Ureter (tissue), 1 donor: ENCODE data around the gene LIN9. TPM values are rescaled to one million over a fixed set of nuclear protein-coding genes. Genes with fewer than 3 reads are reported as not detected.
"Not testable (repeated sequence)": the region's sequence is repeated elsewhere in the genome, so short reads cannot be mapped to it uniquely, and the experiment has no call there.

ENCODE experiments used
- DNase-seq: peaks from one replicate; pipeline ENCODE4 v3.0.0-alpha.2; 2020; ENCODE audit warnings: low spot score
- total RNA-seq: library from RNA; stranded (reverse); gene quantifications from one replicate; pipeline ENCODE4 v1.2.4, GENCODE V29; 2023
- donor health status: DM: yes; HTN: yes; CAD: no.

LIN9 gene
- total RNA-seq, 1 donor from 2014 or later, result 2.7 TPM

DNA sequence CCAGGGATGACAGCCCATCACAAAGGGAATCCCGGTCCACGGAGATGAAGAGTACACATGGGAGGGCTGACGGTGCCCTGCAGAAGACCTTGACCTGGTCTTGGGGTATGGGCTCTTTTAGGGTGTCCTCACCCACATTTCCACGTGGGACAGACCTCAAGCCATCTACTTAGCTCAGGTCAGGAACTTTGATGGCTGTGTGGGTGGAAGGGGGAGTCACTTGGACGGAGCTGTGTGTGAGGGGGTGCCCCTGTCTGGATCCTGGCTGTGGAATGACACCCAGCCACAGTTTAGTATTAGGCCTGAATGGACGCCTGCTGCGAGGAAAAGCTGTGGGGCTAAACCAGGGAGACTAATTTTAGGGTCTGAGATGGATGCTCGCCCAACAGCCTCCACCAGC, 96.4 kb downstream of the LIN9 start:
- DNase-seq, result no peak

DNA sequence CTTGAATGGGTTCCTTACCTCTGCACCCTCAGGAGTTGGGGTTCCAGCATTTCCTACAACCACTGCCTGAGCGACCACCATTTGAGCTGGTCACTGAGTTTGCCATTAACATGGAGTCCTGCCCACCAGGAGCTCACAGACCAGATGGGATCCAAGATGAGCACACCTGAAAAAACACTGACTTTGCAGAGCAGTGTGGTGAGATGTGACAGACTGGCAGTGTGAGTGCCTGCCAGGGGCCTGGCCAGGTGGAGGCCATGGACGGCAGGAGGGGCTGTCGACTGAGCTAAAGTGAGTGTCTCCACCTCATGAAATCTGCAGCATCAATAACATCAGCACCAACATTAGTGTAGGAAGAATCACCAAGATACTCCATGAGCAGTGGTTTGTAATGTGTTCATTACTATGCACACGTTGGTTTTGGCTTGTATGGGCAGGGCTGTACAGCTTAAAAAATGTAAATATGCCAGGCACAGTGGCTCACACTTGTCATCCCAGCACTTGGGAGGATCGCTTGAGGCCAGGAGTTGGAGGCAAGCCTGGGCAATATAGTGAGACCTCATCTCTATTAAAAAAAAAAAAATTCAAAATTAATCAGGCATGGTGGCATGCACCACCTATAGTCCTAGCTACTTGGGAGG, 97.7 kb downstream of the LIN9 start:
- DNase-seq, result no peak

- no peak for DNase-seq
Observed at GRCh38 chr1:226210571-226211176, 98.3 kb downstream of the LIN9 start.

GRCh38 chr1:226209307-226210059, 99.5 kb downstream of the LIN9 start:
- no peak for DNase-seq

DNA sequence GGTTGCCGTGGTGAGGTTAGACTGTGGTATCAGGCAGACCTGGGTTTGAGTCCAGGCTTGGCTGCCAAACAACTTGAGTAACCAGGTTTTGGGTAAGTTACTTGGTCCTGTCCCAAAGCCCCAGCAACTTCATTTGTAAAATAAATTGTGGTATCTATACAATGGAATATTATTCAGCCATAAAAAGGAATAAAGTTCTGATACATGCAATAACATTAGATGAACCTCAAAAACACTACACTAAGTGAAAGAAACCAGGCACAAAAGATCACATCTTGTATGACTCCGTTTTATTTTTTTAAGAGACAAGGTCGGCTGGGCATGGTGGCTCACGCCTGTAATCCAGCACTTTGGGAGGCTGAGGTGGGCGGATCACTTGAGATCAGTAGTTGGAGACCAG, 101.9 kb downstream of the LIN9 start:
- no peak for DNase-seq

DNA sequence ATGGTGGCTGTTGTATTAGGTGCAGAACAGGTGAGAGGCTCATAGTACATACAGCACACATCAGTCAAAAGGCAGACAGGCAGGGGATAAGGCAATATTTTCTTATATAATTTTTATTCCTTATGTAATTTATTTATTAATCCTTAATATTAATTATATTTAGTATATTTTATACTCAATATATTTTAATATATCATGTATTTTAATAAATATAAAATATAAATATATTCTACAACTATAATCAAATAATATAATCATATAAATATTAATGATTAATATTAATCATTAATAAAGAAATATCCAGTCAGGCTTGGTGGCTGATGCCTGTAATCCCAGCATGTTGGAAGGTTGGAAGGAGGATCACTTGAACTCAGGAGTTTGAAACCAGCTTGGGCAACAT, 104.8 kb downstream of the LIN9 start:
- DNase-seq, result no peak

- DNase-seq, result no peak
Observed at GRCh38 chr1:226203655-226204054, 105.3 kb downstream of the LIN9 start.

GRCh38 chr1:226203240-226203639, 105.7 kb downstream of the LIN9 start:
- DNase-seq, result no peak

DNA sequence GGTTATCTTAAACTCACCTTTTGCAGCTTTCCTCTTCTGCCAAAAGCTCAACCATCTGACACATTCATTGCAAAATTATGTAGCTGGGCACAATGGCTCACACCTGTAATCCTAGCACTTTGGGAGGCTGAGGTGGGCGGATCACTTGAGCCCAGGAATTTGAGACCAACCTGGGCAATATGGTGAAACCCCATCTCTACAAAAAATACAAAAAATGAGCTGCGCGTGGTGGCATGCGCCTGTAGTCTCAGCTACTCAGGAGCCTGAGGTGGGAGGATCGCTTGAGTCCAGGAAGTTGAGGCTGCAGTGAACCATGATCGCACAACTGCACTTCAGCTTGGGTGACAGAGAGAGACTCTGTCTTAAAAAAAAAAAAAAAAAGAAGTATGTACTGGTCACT, 106.3 kb downstream of the LIN9 start:
- not testable (repeated sequence) for DNase-seq

DNA sequence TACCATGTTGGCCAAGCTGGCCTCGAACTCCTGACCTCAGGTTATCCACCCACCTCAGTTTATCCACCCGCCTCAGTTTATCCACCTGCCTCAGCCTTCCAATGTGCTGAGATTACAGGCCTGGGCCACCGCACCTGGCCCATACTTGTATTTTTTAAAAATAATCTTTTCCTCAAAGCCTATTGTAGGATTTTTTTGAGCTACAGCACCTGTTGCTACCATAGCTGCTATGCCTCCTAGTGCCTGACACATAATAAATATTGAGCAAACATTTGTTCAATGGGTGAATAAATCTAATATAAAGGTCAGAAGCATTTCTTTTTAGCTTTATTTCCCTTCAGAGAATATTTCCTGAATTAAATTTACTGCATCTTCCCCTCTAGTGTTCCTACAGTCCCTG, 106.7 kb downstream of the LIN9 start:
- no peak for DNase-seq

GRCh38 chr1:226201029-226201593, 107.9 kb downstream of the LIN9 start:
- DNase-seq, result no peak

DNA sequence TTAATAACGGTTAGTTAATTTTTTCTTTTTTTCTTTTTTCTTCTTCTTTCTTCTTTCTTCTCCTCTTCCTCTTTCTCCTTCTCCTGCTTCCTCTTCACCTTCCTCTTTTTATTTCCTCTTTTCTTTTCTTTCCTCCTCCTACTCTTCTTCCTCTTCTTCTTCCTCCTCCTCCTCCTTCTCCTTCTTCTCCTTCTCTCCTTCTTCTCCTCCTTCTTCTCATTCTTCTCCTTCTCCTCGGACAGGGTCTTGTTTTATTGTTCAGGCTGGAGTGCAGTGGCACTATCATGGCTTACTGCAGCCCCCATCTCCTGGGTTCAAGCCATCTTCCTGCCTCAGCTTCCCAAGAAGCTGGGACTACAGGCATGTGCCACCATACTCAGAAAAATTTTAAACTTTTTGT, 109.0 kb downstream of the LIN9 start:
- DNase-seq, result no peak

GRCh38 chr1:226195144-226195543, 113.8 kb downstream of the LIN9 start:
- no peak for DNase-seq

- DNase-seq, result no peak
Observed at GRCh38 chr1:226187380-226187779, 121.6 kb downstream of the LIN9 start.

DNA sequence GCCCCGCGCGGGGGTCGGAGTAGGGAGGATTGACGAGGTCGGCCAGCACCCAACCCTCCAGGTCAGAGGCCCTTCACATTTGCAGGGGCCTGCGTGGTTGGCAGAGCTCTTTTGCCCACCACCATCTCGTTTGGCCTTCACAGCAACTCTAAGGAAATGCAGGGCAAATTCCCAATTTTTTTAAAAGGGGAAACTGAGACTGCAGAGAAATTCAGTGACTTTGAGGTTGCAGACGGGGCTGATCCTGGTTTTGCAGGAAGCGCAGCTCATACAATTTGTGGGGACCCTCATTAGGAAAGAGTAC, 122.0 kb downstream of the LIN9 start:
- DNase-seq, result no peak

DNA sequence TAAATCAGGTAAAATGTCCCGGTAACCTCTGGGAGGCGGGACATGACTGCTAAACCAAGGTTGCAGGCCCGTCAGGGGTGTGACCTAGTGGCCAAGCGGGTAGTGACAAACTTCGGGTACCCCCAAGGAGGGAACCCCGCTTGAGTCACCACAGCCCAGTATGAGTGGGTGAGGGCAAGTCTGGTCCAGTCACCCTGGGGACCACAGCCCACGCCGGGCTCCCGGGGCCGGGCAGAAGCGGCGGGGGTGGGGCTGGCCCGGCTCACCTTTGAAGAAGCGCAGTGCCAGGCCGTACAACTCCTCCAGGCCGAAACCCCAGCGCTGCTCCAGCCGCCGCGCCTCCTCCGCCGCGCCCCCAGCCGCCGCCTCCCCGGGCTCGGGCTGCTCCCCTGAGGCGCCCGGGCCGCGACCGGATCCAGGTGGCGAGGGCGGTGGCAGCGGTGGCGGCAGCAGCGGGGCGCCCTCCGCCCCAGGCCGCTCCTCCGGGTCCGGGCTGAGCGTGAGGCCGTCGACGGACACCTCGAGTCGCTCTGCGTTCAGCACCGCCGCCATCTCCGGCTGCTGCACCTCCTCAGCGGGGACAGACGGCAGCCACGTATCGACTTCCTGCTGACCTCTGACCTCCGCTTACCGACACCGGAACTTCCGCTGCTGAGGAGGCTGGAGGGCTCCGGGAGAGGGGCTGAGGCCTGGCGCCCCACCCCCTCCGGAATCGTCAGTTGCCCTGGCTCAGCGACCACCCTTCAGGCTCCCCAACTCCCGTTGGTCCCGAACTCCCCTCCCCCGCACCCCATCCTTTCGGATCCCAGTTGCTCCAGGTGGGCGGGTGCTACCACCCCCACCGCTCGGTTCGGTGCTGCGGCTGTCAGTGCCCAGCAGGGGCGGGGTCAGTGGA, 122.6 kb downstream of the LIN9 start, which contains the start of gene ACBD3:
ACBD3 (minus strand) TSS at position 618 of the 895 bp plus-strand sequence; CDS start at position 552, 66 bp downstream.
- peak; percentile 92 for DNase-seq

DNA sequence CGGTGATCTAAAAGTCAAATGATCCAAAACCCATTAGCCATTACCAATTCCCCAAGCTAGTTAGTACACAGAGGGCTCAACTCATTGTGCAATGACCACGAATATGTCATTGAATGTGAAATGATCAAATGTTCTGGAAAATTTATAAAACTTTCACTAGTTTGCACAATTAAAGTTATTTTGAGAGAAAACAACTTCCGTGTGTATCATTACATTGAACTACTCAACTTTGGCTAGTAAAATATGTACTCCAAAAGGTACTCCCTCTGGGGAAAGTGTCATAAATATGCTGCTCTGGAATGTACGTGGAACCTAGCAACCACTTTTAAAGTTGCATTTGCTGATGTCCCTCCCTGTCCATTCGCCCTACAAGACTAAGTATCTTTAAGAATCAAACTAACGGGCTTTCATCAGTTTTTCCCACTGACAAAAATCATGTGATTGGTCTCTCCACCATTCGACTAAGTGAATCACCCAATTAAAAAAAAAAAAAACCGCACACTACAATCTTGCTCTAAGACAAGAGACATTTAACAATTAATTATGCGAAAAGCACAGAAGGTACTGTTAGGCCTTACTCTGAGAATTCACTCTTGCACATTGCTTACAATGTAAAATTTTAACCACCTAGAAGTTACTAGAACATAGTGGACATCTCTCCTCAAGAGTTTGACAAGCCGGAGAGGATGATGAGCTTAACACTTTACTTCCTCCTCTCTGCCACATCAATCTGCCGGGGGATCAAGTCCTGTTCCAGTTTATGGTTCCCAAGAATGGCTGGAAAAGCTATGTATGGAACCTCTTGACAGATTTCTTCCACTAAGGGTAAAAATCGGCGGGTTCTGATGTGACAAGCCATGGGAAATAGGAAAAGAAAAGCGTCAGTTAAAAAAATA, 123.6 kb downstream of the LIN9 start:
- no peak for DNase-seq

DNA sequence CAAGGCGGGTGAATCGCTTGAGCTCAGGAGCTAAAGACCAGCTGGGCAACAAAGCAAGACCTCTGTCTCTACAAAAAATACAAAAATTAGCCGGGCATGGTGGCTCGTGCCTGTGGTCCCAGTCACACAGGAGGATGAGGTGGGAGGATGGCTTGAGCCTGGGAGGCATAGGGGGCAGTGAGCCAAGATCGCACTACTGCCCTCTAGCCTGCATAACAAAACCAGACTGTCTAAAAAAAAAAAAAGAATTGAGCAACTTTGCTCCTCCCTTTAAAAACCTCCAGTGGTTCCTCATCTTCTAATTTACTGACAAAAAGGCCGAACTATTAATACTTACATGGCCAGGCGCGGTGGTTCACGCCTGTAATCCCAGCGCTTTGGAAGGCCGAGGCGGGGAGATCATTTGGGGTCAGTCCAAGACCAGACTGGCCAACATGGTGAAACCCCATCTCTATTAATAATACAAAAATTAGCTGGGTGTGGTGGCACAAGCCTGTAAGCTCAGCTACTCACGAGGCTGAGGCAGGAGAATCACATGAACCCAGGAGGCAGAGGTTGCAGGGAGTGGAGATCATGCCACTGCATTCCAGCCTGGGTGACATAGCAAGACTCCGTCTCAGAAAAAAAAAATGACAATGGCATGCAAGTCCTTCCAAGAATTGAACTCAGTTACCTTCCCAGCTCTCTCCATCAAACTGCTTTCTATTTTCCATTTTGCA, 126.8 kb downstream of the LIN9 start:
- no peak for DNase-seq
